Loucy (cell line): ENCODE data around the gene NME4.

Experiments used
- H2AFZ ChIP-seq: fragments of 200-600 bp; sonication (generic); 2 replicates; pipeline ENCODE4 v1.6.0; 2016; ENCODE audit warnings: antibody characterized with exemption, mild to moderate bottlenecking, low read length, moderate library complexity
- H3F3A ChIP-seq: fragments of 200-600 bp; 2 replicates; pipeline ENCODE4 v1.6.0; 2016; ENCODE audit warnings: antibody characterized with exemption, low read depth, mild to moderate bottlenecking
- H3K27me3 ChIP-seq: fragments of 200-600 bp; sonication (generic); 2 replicates; pipeline ENCODE4 v1.6.1; 2014; ENCODE audit warnings: low read length, mild to moderate bottlenecking; ENCODE audit not compliant: insufficient read depth, poor library complexity, severe bottlenecking
- H3K36me3 ChIP-seq: fragments of 200-600 bp; sonication (generic); 2 replicates; pipeline ENCODE4 v1.6.1; 2016; ENCODE audit warnings: low read length; ENCODE audit not compliant: insufficient read depth
- H3K4me1 ChIP-seq: fragments of 200-600 bp; sonication (generic); 2 replicates; pipeline ENCODE4 v1.5.1; 2014; ENCODE audit warnings: low read length, mild to moderate bottlenecking; ENCODE audit not compliant: insufficient read depth, poor library complexity, severe bottlenecking
- H3K4me2 ChIP-seq: fragments of 200-600 bp; sonication (generic); 2 replicates; pipeline ENCODE4 v1.6.0; 2014; ENCODE audit warnings: antibody characterized with exemption, low read length, low read depth, mild to moderate bottlenecking; ENCODE audit not compliant: poor library complexity, severe bottlenecking
- H3K4me3 ChIP-seq: fragments of 200-600 bp; sonication (generic); 2 replicates; pipeline ENCODE4 v1.5.1; 2014; ENCODE audit warnings: low read length, mild to moderate bottlenecking, mixed read lengths; ENCODE audit not compliant: poor library complexity, severe bottlenecking
- H3K79me2 ChIP-seq: fragments of 200-600 bp; sonication (generic); 2 replicates; pipeline ENCODE4 v1.6.1; 2014; ENCODE audit warnings: low read length; ENCODE audit not compliant: insufficient read depth
- H3K9ac ChIP-seq: fragments of 200-600 bp; sonication (generic); 2 replicates; pipeline ENCODE4 v1.6.0; 2014; ENCODE audit warnings: mild to moderate bottlenecking, low read depth, low read length, moderate library complexity; ENCODE audit not compliant: poor library complexity, severe bottlenecking
- H3K9me2 ChIP-seq: fragments of 200-600 bp; sonication (generic); replicated peaks from 2 replicates; pipeline ENCODE4 v1.6.1; 2016; ENCODE audit warnings: low read depth, low read length, mixed read lengths
- H3K9me3 ChIP-seq: fragments of 200-600 bp; sonication (generic); 2 replicates; pipeline ENCODE4 v1.6.1; 2014; ENCODE audit warnings: mild to moderate bottlenecking, antibody characterized with exemption, low read length, low read depth; ENCODE audit not compliant: insufficient read depth
- H4K20me1 ChIP-seq: fragments of 200-600 bp; sonication (generic); 2 replicates; pipeline ENCODE4 v1.6.0; 2014; ENCODE audit warnings: antibody characterized with exemption, low read length, mild to moderate bottlenecking; ENCODE audit not compliant: insufficient read depth, poor library complexity, severe bottlenecking
- EZH2phosphoT487 ChIP-seq: fragments of 200-600 bp; IDR thresholded peaks from 2 replicates; pipeline ENCODE4 v1.6.1; 2018; ENCODE audit warnings: antibody characterized with exemption, mild to moderate bottlenecking, moderate library complexity, borderline replicate concordance
- TF ChIP-seq, protein P1 (sequence below): fragments of 200-600 bp; sonication (generic); conservative IDR thresholded peaks from 2 replicates; pipeline ENCODE4 v1.5.1; 2014; ENCODE audit warnings: mild to moderate bottlenecking, antibody characterized with exemption, low read length

The NME4 gene

DNA sequence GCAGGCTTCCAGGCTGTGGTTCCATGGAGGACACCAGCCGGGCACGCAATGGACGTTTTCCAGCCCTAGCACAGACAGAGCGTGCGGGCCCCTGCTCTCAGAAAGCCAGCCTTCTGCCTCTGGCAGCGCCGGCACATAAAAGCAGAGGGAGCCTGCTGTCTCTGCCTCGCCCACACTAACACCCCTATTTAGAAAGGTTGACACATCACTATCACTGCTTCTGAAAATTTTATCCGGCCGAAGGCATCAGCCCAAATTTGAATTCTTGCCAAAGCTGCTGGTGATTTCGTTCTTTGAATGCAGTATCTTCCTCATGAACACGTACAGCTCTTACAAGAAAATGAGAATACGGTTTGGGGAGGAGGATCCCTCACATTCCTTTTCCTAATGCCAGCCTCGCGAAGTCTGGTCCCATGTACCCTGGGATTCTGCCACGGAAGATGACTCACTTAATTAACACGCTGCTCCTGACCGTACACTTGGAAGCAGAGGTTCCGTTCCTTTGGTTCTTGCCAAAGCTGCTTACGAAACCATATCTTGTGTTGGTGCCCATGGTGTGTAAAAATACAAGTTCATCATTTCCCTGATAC, 27.1 kb downstream of the NME4 start:
- Histone ChIP-seq H3K4me3 (no peak overlapping the region), H3K9ac (no peak overlapping the region), H3K9me2 (no peaks in the 10 kb centered on the region), H3K79me2 (peaks cover 21% of the 10 kb centered on the region), H2AFZ (no peak overlapping the region), H3K4me2 (no peak overlapping the region), H3K9me3 (no peaks in the 10 kb centered on the region), H3F3A (no peaks in the 10 kb centered on the region), H3K36me3 (no peaks in the 10 kb centered on the region), H3K27me3 (no peaks in the 10 kb centered on the region), H3K4me1 (peaks cover 15% of the 10 kb centered on the region), H4K20me1 (peaks cover 6% of the 10 kb centered on the region)
- TF ChIP-seq, protein P1, sequence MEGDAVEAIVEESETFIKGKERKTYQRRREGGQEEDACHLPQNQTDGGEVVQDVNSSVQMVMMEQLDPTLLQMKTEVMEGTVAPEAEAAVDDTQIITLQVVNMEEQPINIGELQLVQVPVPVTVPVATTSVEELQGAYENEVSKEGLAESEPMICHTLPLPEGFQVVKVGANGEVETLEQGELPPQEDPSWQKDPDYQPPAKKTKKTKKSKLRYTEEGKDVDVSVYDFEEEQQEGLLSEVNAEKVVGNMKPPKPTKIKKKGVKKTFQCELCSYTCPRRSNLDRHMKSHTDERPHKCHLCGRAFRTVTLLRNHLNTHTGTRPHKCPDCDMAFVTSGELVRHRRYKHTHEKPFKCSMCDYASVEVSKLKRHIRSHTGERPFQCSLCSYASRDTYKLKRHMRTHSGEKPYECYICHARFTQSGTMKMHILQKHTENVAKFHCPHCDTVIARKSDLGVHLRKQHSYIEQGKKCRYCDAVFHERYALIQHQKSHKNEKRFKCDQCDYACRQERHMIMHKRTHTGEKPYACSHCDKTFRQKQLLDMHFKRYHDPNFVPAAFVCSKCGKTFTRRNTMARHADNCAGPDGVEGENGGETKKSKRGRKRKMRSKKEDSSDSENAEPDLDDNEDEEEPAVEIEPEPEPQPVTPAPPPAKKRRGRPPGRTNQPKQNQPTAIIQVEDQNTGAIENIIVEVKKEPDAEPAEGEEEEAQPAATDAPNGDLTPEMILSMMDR, result no peak
- no peak for TF ChIP-seq EZH2phosphoT487

DNA sequence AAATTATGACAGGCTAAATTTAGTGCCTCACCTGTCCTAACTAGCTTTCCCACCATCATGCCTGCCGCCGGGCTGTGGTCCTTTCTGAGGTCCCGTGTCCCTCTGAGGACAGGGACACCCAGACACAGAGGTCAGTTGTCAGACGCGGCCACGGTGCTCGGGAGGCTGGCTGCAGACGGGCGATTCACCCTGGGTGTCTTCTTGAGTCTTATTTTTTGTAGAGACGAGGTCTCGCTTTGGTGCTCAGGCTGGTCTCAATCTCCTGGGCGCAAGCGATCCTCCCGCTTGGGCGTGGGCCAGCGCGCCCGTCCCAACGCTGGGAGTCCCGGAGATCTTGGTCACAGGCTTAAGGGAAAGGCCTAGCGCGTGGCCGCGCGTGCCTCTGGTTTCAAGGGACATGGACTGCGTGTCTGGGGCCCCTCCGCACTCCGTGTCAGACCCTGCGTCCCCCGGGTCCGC, 27.7 kb downstream of the NME4 start:
- peak overlapping the region; percentile 86 for H3K4me2 ChIP-seq
- peaks cover 21% of the 10 kb centered on the region for H3K79me2 ChIP-seq
- no peaks in the 10 kb centered on the region for H3F3A ChIP-seq
- TF ChIP-seq, protein P1, result no peak
- TF ChIP-seq EZH2phosphoT487, result no peak
- peaks cover 6% of the 10 kb centered on the region for H4K20me1 ChIP-seq
- no peaks in the 10 kb centered on the region for H3K36me3 ChIP-seq
- H3K9me2 ChIP-seq, result no peaks in the 10 kb centered on the region
- no peaks in the 10 kb centered on the region for H3K9me3 ChIP-seq
- peak overlapping the region; percentile 54 for H3K9ac ChIP-seq
- no peaks in the 10 kb centered on the region for H3K27me3 ChIP-seq
- H3K4me3 ChIP-seq, result peak overlapping the region; percentile 75
- H3K4me1 ChIP-seq, result peaks cover 15% of the 10 kb centered on the region
- peak overlapping the region; percentile 88 for H2AFZ ChIP-seq

DNA sequence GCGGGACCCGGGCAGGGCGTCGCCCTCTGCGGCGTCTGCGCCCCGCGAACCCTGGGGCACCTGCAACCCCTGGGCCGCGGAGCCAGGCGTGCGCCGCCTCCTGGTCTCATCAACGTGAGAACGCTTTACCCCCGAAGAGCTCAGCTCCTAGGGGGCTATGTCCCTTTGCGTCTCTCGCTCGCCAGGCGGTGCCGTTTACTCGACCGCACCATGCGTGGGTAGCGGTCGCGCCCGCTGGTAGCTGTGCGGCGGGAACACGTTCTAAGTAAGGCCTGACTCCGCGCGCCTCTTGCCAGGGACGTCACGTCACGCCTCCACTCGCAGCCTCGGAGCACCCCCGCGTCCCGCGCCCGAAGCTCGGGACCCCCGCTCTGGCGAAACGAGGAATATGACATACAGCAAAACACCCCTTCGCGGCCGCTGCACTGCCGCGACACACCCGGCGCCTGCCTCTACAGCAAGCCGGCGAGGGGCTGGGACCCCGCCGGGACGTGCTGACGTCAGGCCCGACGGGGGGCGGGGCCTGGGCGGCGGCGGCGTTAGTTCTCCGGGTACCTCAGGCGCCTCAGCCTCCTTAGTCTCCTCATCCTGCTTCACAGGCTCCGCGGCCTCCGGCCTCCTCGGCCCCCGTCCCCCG, 28.2 kb downstream of the NME4 start, which contains the start of gene RAB11FIP3:
TSS of gene RAB11FIP3 (plus strand) at position 568 of the 637 bp plus-strand sequence. CDS start 358 bp downstream, outside the sequence.
- TF ChIP-seq, protein P1, result no peak
- TF ChIP-seq EZH2phosphoT487, result no peak
- no peaks in the 10 kb centered on the region for H3K36me3 ChIP-seq
- peak within 1 kb of the TSS; percentile 70 for H3K9ac ChIP-seq
- H3K4me3 ChIP-seq, result peak within 1 kb of the TSS; percentile 75
- H3F3A ChIP-seq, result no peaks in the 10 kb centered on the region
- peaks cover 21% of the 10 kb centered on the region for H3K79me2 ChIP-seq
- H3K4me2 ChIP-seq, result peak within 1 kb of the TSS; percentile 86
- H3K27me3 ChIP-seq, result no peaks in the 10 kb centered on the region
- H3K9me2 ChIP-seq, result no peaks in the 10 kb centered on the region
- peaks cover 6% of the 10 kb centered on the region for H4K20me1 ChIP-seq
- H3K4me1 ChIP-seq, result peaks cover 15% of the 10 kb centered on the region
- no peaks in the 10 kb centered on the region for H3K9me3 ChIP-seq
- H2AFZ ChIP-seq, result peak within 1 kb of the TSS; percentile 88
